HG03060 (cell line): ENCODE data around the gene FAHD2A.
A peak's percentile ranks its signal among the peaks of the same experiment; 100 is the strongest.
"Not testable (repeated sequence)": the region's sequence is repeated elsewhere in the genome, so short reads cannot be mapped to it uniquely, and the experiment has no call there.

Experiments
- ATAC-seq: cut with Tn5 transposase; IDR thresholded peaks from one replicate; pipeline ENCODE4 v1.9.1; 2021; ENCODE audit warnings: low read depth, moderate number of reproducible peaks; ENCODE audit not compliant: unreplicated experiment

The FAHD2A gene

GRCh38 chr2:95402370-95403203, at the start of gene FAHD2A:
Gene FAHD2A, plus strand, starts transcription at chr2:95402708. Its CDS starts 2,851 bp downstream, at chr2:95405559.
- ATAC-seq = peak; percentile 85

- no peak for ATAC-seq
These were observed 49.4 kb upstream of the FAHD2A start for GRCh38 chr2:95353055-95353575.

GRCh38 chr2:95353613-95354468, 48.7 kb upstream of the FAHD2A start:
- ATAC-seq = no peak

GRCh38 chr2:95354469-95354901, 48.0 kb upstream of the FAHD2A start:
- ATAC-seq = no peak

GRCh38 chr2:95354925-95355324, 47.6 kb upstream of the FAHD2A start:
- no peak for ATAC-seq

GRCh38 chr2:95355486-95355885, 47.0 kb upstream of the FAHD2A start:
- ATAC-seq = not testable (repeated sequence)

- ATAC-seq = no peak
These were observed 45.4 kb upstream of the FAHD2A start for GRCh38 chr2:95356821-95357700.

GRCh38 chr2:95357717-95358280, 44.7 kb upstream of the FAHD2A start:
- ATAC-seq = no peak

- no peak for ATAC-seq
These were observed 43.5 kb upstream of the FAHD2A start for GRCh38 chr2:95359031-95359430.

- ATAC-seq = no peak
These were observed 43.0 kb upstream of the FAHD2A start for GRCh38 chr2:95359501-95359930.

- ATAC-seq = no peak
These were observed 41.1 kb upstream of the FAHD2A start for GRCh38 chr2:95361216-95361980.

GRCh38 chr2:95362486-95362885, 40.0 kb upstream of the FAHD2A start:
- ATAC-seq = no peak

- ATAC-seq = no peak
These were observed 36.0 kb upstream of the FAHD2A start for GRCh38 chr2:95366514-95366913.

GRCh38 chr2:95372216-95372829, 30.2 kb upstream of the FAHD2A start:
- no peak for ATAC-seq

- ATAC-seq = no peak
These were observed 29.7 kb upstream of the FAHD2A start for GRCh38 chr2:95372845-95373244.

- no peak for ATAC-seq
These were observed 28.5 kb upstream of the FAHD2A start for GRCh38 chr2:95374029-95374428.

- ATAC-seq = no peak
These were observed 28.0 kb upstream of the FAHD2A start for GRCh38 chr2:95374451-95374920.

GRCh38 chr2:95374921-95375471, 27.5 kb upstream of the FAHD2A start:
- ATAC-seq = no peak
